ENCODE results near the gene NCAPH2.

Gene NCAPH2

GRCh38 chr22:50548921-50549790 lies 41.1 kb downstream of the NCAPH2 start:
- H3K4me3 ChIP-seq (ENCODE audit: low read depth in 1 of 2, low read length in 2 of 2): peak overlapping the region in 1 of 2 donors; percentile 34
- no peak overlapping the region for H3K27ac ChIP-seq (ENCODE audit: low read length)
- H3K27me3 ChIP-seq (ENCODE audit: low read depth, low read length): peaks cover 4% of the 10 kb centered on the region

DNA sequence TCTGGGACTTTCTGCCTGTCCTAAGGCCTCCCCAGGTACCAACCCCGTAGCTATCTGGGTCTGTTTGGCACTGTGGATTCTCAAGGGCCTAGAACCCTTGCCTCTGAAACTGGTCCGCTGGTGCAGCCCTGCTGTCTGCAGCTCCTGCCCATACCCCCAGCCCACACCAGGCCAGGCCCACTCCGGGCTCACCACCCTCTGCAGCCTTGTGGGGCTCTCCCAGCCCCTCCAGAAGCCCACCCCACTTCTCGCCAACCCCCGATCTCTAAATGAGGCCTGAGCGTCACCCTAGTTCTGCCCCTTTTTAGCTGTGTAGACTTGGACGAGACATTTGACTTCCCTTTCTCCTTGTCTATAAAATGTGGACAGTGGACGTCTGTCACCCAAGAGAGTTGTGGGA lies 42.4 kb downstream of the NCAPH2 start:
- H3K36me3 ChIP-seq (ENCODE audit: control insufficient read depth in 1 of 2, insufficient read depth in 2 of 2, low read length in 2 of 2): no peaks in the 10 kb centered on the region
- H3K27me3 ChIP-seq (ENCODE audit: low read depth, low read length): peaks cover 4% of the 10 kb centered on the region
- H3K27ac ChIP-seq (ENCODE audit: low read length): no peak overlapping the region

More at GRCh38 chr22:50548921-50549790, 41.1 kb downstream of the NCAPH2 start:
- Histone ChIP-seq H3K4me1 (ENCODE audit: control insufficient read depth in 1 of 2, insufficient read depth in 2 of 2, low read length in 2 of 2) (peaks cover 0 to 21% of the 10 kb centered on the region in 2 donors), H3K36me3 (ENCODE audit: control insufficient read depth in 1 of 2, insufficient read depth in 2 of 2, low read length in 2 of 2) (no peaks in the 10 kb centered on the region), H3K9me3 (ENCODE audit: control insufficient read depth in 1 of 2, low read length in 2 of 2) (no peaks in the 10 kb centered on the region)

DNA sequence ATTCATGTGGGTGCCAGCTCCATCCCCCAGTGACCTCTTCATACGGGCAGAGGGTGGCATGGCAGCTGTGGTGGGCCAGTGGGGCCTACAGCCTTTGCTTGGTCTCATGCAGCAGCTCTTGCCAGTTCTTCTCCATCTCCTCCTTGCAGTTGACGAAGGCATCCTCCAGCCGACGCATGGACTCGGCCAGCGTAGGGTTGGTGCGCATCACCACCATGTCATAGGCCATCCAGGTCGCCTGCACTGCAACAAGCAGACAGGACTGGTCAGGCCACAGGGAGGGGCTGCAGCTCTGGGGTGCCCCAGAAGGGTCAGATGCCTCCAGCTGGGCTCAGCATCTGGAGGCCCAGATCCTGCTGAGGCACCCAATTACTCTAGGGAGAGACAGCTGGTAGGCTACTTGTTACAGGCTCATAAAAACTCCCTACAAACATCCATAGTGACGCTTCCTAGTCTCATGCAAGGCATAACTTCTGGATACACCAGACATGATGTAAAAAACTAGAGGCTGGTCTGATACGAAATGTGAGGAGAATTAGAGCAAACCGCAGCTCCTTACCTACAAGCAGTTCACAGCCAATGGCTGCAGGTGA lies 43.2 kb downstream of the NCAPH2 start:
- Histone ChIP-seq H3K36me3 (ENCODE audit: control insufficient read depth in 1 of 2, insufficient read depth in 2 of 2, low read length in 2 of 2) (no peaks in the 10 kb centered on the region), H3K27me3 (ENCODE audit: low read depth, low read length) (peaks cover 4% of the 10 kb centered on the region), H3K4me3 (ENCODE audit: low read depth in 1 of 2, low read length in 2 of 2) (no peak overlapping the region), H3K9me3 (ENCODE audit: control insufficient read depth in 1 of 2, low read length in 2 of 2) (no peaks in the 10 kb centered on the region), H3K4me1 (ENCODE audit: control insufficient read depth in 1 of 2, insufficient read depth in 2 of 2, low read length in 2 of 2) (peaks cover 0 to 17% of the 10 kb centered on the region in 2 donors), H3K27ac (ENCODE audit: low read length) (no peak overlapping the region)

More for the DNA sequence above, 42.4 kb downstream of the NCAPH2 start:
- no peaks in the 10 kb centered on the region for H3K9me3 ChIP-seq (ENCODE audit: control insufficient read depth in 1 of 2, low read length in 2 of 2)
- H3K4me1 ChIP-seq (ENCODE audit: control insufficient read depth in 1 of 2, insufficient read depth in 2 of 2, low read length in 2 of 2): peaks cover 0 to 17% of the 10 kb centered on the region in 2 donors
- no peak overlapping the region for H3K4me3 ChIP-seq (ENCODE audit: low read depth in 1 of 2, low read length in 2 of 2)

- Histone ChIP-seq H3K36me3 (ENCODE audit: control insufficient read depth in 1 of 2, insufficient read depth in 2 of 2, low read length in 2 of 2) (no peaks in the 10 kb centered on the region), H3K4me1 (ENCODE audit: control insufficient read depth in 1 of 2, insufficient read depth in 2 of 2, low read length in 2 of 2) (peaks cover 0 to 7% of the 10 kb centered on the region in 2 donors), H3K9me3 (ENCODE audit: control insufficient read depth in 1 of 2, low read length in 2 of 2) (no peaks in the 10 kb centered on the region), H3K4me3 (ENCODE audit: low read depth in 1 of 2, low read length in 2 of 2) (no peak overlapping the region), H3K27ac (ENCODE audit: low read length) (no peak overlapping the region), H3K27me3 (ENCODE audit: low read depth, low read length) (peaks cover 4% of the 10 kb centered on the region)
Observed at GRCh38 chr22:50553310-50553709, 45.3 kb downstream of the NCAPH2 start.

DNA sequence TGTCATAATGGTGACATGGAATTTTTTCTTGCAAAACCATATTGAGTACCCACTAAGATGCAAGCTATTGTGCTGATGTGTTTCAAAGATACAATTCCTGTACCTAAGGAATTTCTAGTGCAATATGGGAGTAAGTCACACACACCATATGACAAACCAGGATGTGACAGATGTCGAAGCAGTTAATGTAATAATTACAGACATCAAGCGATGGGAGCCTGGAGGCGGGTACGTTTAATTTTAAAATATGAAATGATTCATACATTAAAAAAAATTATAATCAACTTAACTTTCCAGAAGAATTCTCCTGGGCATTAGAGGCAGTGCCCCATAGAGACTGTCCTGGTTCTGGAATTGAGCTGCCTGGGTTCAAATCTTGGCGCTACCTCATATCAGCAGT lies 48.7 kb downstream of the NCAPH2 start:
- H3K9me3 ChIP-seq (ENCODE audit: control insufficient read depth in 1 of 2, low read length in 2 of 2): no peaks in the 10 kb centered on the region
- H3K36me3 ChIP-seq (ENCODE audit: control insufficient read depth in 1 of 2, insufficient read depth in 2 of 2, low read length in 2 of 2): no peaks in the 10 kb centered on the region
- no peaks in the 10 kb centered on the region for H3K4me1 ChIP-seq (ENCODE audit: control insufficient read depth in 1 of 2, insufficient read depth in 2 of 2, low read length in 2 of 2)
- H3K27ac ChIP-seq (ENCODE audit: low read length): no peak overlapping the region
- no peak overlapping the region for H3K4me3 ChIP-seq (ENCODE audit: low read depth in 1 of 2, low read length in 2 of 2)
- H3K27me3 ChIP-seq (ENCODE audit: low read depth, low read length): no peaks in the 10 kb centered on the region

- no peak overlapping the region for H3K4me3 ChIP-seq (ENCODE audit: low read depth in 1 of 2, low read length in 2 of 2)
- no peaks in the 10 kb centered on the region for H3K27me3 ChIP-seq (ENCODE audit: low read depth, low read length)
- peaks cover 2 to 3% of the 10 kb centered on the region in 2 donors for H3K4me1 ChIP-seq (ENCODE audit: control insufficient read depth in 1 of 2, insufficient read depth in 2 of 2, low read length in 2 of 2)
- H3K36me3 ChIP-seq (ENCODE audit: control insufficient read depth in 1 of 2, insufficient read depth in 2 of 2, low read length in 2 of 2): no peaks in the 10 kb centered on the region
- no peak overlapping the region for H3K27ac ChIP-seq (ENCODE audit: low read length)
- no peaks in the 10 kb centered on the region for H3K9me3 ChIP-seq (ENCODE audit: control insufficient read depth in 1 of 2, low read length in 2 of 2)
Observed at GRCh38 chr22:50560034-50560433, 52.0 kb downstream of the NCAPH2 start.

- no peaks in the 10 kb centered on the region for H3K36me3 ChIP-seq (ENCODE audit: control insufficient read depth in 1 of 2, insufficient read depth in 2 of 2, low read length in 2 of 2)
- no peak overlapping the region for H3K27ac ChIP-seq (ENCODE audit: low read length)
- H3K27me3 ChIP-seq (ENCODE audit: low read depth, low read length): no peaks in the 10 kb centered on the region
- peaks cover 2 to 3% of the 10 kb centered on the region in 2 donors for H3K4me1 ChIP-seq (ENCODE audit: control insufficient read depth in 1 of 2, insufficient read depth in 2 of 2, low read length in 2 of 2)
- no peak overlapping the region for H3K4me3 ChIP-seq (ENCODE audit: low read depth in 1 of 2, low read length in 2 of 2)
- no peaks in the 10 kb centered on the region for H3K9me3 ChIP-seq (ENCODE audit: control insufficient read depth in 1 of 2, low read length in 2 of 2)
Observed at GRCh38 chr22:50561401-50562358, 53.7 kb downstream of the NCAPH2 start.

DNA sequence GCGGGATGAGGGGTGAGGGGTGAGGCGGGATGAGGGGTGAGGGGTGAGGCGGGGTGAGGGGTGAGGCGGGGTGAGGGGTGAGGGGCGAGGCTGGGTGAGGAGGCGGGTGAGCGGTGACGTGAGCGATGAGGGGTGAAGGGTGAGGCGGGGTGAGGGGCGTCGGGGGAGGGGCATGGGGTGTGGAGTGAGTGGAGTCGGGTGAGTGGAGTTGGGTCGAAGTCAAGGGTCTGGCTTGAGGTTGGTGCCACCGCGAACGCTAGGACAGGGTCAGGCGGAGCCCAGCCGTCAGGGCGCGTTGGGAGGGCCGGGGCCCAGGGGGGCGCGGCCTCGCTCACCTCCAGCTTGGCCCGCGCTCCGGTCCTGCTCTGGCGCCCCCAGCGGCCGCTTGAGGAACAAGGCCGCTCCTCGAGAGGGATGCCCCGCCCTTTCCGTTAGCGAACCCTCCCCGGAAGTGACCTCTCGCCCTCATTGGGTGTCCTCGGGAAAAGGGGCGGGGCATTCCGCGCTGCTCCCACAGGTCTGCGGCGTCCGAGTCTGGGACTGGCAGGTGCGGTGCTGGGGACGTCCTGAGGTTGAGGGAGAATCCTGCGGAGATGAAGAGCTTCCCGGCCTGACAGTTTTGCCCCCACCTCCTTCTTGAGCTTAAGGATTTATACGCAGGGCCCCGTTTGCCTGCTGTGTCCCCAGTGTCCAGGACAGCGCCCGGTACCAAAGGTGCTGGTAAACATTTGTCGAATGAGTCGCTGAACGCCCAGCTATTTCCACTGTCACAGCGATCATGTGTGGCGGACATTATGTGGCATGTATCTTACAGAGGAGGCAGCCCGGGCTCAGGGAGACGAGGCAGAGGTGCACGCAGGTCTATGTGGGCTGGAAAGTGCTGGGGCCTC lies 54.7 kb downstream of the NCAPH2 start, which contains the start of gene SYCE3:
SYCE3 (minus strand) TSS at position 397 of the 890 bp plus-strand sequence. CDS start 6,514 bp downstream, outside the sequence.
- H3K27ac ChIP-seq (ENCODE audit: low read length): peak within 1 kb of the TSS; percentile 69
- peaks cover 0 to 2% of the 10 kb centered on the region in 2 donors for H3K36me3 ChIP-seq (ENCODE audit: control insufficient read depth in 1 of 2, insufficient read depth in 2 of 2, low read length in 2 of 2)
- H3K4me1 ChIP-seq (ENCODE audit: control insufficient read depth in 1 of 2, insufficient read depth in 2 of 2, low read length in 2 of 2): peaks cover 2 to 3% of the 10 kb centered on the region in 2 donors
- no peaks in the 10 kb centered on the region for H3K27me3 ChIP-seq (ENCODE audit: low read depth, low read length)
- H3K4me3 ChIP-seq (ENCODE audit: low read depth in 1 of 2, low read length in 2 of 2): peak within 1 kb of the TSS; percentile 80 to 81
- no peaks in the 10 kb centered on the region for H3K9me3 ChIP-seq (ENCODE audit: control insufficient read depth in 1 of 2, low read length in 2 of 2)

DNA sequence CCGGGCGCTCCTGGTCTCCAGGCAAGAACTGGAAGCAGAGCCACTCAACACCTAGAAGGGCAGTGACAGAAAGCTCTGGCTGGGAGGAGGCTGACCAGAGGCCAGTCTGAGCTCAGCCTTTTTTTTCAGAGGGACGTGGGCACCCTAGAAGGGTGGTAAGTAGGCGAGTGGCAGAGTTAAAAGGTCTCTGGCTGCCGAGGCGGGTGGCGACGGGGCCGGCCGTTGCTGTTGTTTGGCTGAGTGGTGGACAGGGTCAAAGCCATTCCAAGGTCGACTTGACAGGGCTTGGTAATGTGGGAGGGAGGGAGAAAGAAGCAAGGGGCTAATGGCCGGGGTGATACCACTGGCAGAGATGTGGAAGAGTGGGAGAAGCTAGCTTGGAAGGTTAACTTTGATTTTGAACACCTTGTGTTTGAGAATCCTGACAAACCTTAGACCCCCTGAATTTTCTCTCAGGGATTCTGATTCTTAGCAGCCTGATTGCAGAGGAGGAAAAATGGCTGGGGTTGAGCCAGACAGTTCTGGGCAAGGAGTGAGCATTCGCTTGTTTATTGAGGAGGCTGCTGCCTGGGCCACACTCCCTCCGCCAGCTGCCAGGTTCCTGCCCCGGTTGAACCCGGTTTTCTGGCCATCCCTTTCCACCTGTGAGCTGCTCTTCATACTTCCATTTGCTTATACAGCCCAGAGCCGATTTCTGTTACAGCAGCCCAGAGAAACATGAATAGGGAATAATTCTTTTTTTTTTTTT lies 55.6 kb downstream of the NCAPH2 start:
- peaks cover 0 to 8% of the 10 kb centered on the region in 2 donors for H3K36me3 ChIP-seq (ENCODE audit: control insufficient read depth in 1 of 2, insufficient read depth in 2 of 2, low read length in 2 of 2)
- peak overlapping the region; percentile 80 to 81 for H3K4me3 ChIP-seq (ENCODE audit: low read depth in 1 of 2, low read length in 2 of 2)
- H3K4me1 ChIP-seq (ENCODE audit: control insufficient read depth in 1 of 2, insufficient read depth in 2 of 2, low read length in 2 of 2): peaks cover 2 to 3% of the 10 kb centered on the region in 2 donors
- H3K27ac ChIP-seq (ENCODE audit: low read length): peak overlapping the region; percentile 69
- no peaks in the 10 kb centered on the region for H3K9me3 ChIP-seq (ENCODE audit: control insufficient read depth in 1 of 2, low read length in 2 of 2)
- no peaks in the 10 kb centered on the region for H3K27me3 ChIP-seq (ENCODE audit: low read depth, low read length)

DNA sequence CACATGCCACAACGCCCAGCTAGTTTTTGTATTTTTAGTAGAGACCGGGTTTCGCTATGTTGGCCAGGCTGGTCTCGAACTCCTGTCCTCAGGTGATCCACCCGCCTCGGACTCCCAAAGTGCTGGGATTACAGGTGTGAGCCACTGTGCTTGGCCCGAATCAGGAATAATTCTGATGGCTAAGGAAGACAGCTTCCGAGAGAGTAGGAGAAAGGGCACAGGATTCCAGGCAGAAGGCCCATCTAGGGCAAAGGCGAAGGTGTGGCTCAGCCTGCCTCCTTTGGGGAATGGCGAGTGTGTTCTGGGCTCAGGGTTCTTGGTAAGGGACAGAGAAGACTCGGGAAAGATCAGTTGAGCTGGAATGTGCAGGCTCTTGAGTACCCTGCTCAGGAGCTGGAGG lies 56.3 kb downstream of the NCAPH2 start:
- H3K9me3 ChIP-seq (ENCODE audit: control insufficient read depth in 1 of 2, low read length in 2 of 2): no peaks in the 10 kb centered on the region
- no peak overlapping the region for H3K4me3 ChIP-seq (ENCODE audit: low read depth in 1 of 2, low read length in 2 of 2)
- no peaks in the 10 kb centered on the region for H3K27me3 ChIP-seq (ENCODE audit: low read depth, low read length)
- peaks cover 3 to 15% of the 10 kb centered on the region in 2 donors for H3K36me3 ChIP-seq (ENCODE audit: control insufficient read depth in 1 of 2, insufficient read depth in 2 of 2, low read length in 2 of 2)
- H3K4me1 ChIP-seq (ENCODE audit: control insufficient read depth in 1 of 2, insufficient read depth in 2 of 2, low read length in 2 of 2): peaks cover 2 to 3% of the 10 kb centered on the region in 2 donors
- no peak overlapping the region for H3K27ac ChIP-seq (ENCODE audit: low read length)

Data from muscle layer of duodenum (tissue), 2 donors.